K562 (cell line): ENCODE results near the gene PCDH9. TPM values are rescaled to one million over a fixed set of nuclear protein-coding genes. Genes with fewer than 3 reads are reported as not detected.
A peak's percentile ranks its signal among the peaks of the same experiment; 100 is the strongest.

Experiments used
- BACH1 ChIP-seq: fragments of 200-800 bp; sonication (Bioruptor generic); IDR thresholded peaks from 2 replicates; pipeline ENCODE4 v1.6.1; 2016; ENCODE audit warnings: missing genetic modification characterization, missing compliant biosample characterization
- BRD9 ChIP-seq: fragments of 450-650 bp; IDR thresholded peaks from 2 replicates; pipeline ENCODE4 v1.6.1; 2018; ENCODE audit warnings: low read depth; ENCODE audit not compliant: partially characterized antibody
- CHAMP1 ChIP-seq: fragments of 450-650 bp; IDR thresholded peaks from 2 replicates; pipeline ENCODE4 v1.6.1; 2016; ENCODE audit warnings: mild to moderate bottlenecking
- CHCHD3 ChIP-seq: fragments of 250-450 bp; sonication (Bioruptor Pico); IDR thresholded peaks from 2 replicates; pipeline ENCODE4 v2.1.2; 2022; ENCODE audit warnings: mild to moderate bottlenecking
- CREB5 ChIP-seq: fragments of 250-450 bp; sonication (Bioruptor Pico); IDR thresholded peaks from 2 replicates; pipeline ENCODE4 v1.5.0; 2020; ENCODE audit warnings: mild to moderate bottlenecking
- HCFC1 ChIP-seq: IDR thresholded peaks from 2 replicates; pipeline ENCODE4 v1.6.1; 2012; ENCODE audit warnings: low read depth, low read length, improper control_type of control experiment
- HDAC3 ChIP-seq: fragments of 450-650 bp; IDR thresholded peaks from 2 replicates; pipeline ENCODE4 v1.6.1; 2018; ENCODE audit warnings: borderline replicate concordance, mild to moderate bottlenecking, moderate library complexity; ENCODE audit not compliant: partially characterized antibody
- MEF2D ChIP-seq: conservative IDR thresholded peaks from 2 replicates; pipeline ENCODE4 v1.6.1; 2016; ENCODE audit warnings: low read depth, missing genetic modification characterization, missing compliant biosample characterization
- PPARD ChIP-seq: fragments of 250-450 bp; sonication (Bioruptor Pico); IDR thresholded peaks from 2 replicates; pipeline ENCODE4 v1.8.0; 2022; ENCODE audit warnings: inconsistent platforms, mild to moderate bottlenecking, moderate library complexity
- ZFX ChIP-seq: sonication (generic); formaldehyde crosslinking; IDR thresholded peaks from 2 replicates; pipeline ENCODE4 v1.8.0; 2022; ENCODE audit warnings: mild to moderate bottlenecking, missing genetic modification reagents, moderate library complexity
- ZNF318 ChIP-seq, 2 experiments: fragments of 450-650 bp; IDR thresholded peaks; 2 replicates each; pipeline ENCODE4 v1.6.1; 2016; ENCODE audit warnings: mild to moderate bottlenecking in 2 of 2, borderline replicate concordance in 1 of 2, low read depth in 1 of 2, moderate library complexity in 1 of 2
- polyA plus RNA-seq, 8 experiments: library from polyadenylated mRNA; depleted of rRNA in 4 of 8; stranded (reverse) in 5 of 8; unstranded in 3 of 8; fragments of >200 nt; fragmentation: Nextera tagmentation in 2 of 8; fragmentation: Illumina TruSeq in 1 of 8; extraction: Ambion mirVana in 2 of 8; extraction: Trizol in 1 of 8; gene quantifications; 2 replicates each; pipeline versions ENCODE4 v1.2.1 to v1.2.3, GENCODE V29; 2011 to 2014; ENCODE audit warnings: inconsistent platforms in 1 of 8, missing spikeins in 1 of 8
- total RNA-seq, 7 experiments: library from RNA; depleted of rRNA in 6 of 7; stranded (reverse); fragments of >200 nt in 6 of 7; fragmentation: Illumina TruSeq in 2 of 7; extraction: Trizol in 2 of 7; gene quantifications; 2 replicates each; pipeline versions ENCODE4 v1.2.1 to v1.2.3, GENCODE V29; 2011 to 2021; ENCODE audit warnings: low replicate concordance in 1 of 7

Gene PCDH9
- total and polyA plus RNA-seq, 9 of the 15 experiments (the other 6 are each of a cell fraction or from before 2014, with no cell fraction given) = 1.1 to 6.7 (median 4.9) TPM

- no peak for TF ChIP-seq CREB5 (CRISPR knock-in tag)
- TF ChIP-seq BACH1 (tag) = peak; percentile 67; the same call in 1 of the 2 replicates
- TF ChIP-seq CHAMP1 = peak; percentile 78; the same call in 1 of the 2 replicates
- TF ChIP-seq PPARD (CRISPR knock-in tag) = no peak
- no peak for TF ChIP-seq MEF2D
- TF ChIP-seq CHCHD3 = no peak
- no peak for TF ChIP-seq BRD9
- TF ChIP-seq ZFX (CRISPR knock-in tag) = no peak
- TF ChIP-seq HCFC1 = no peak
- no peak for TF ChIP-seq HDAC3
- no peak for TF ChIP-seq ZNF318 (IDR thresholded peaks at IDR 0.05; ENCODE audit: borderline replicate concordance in 1 of 2, low read depth in 1 of 2)
- TF ChIP-seq, all 486 proteins: peak for 21
Measured at GRCh38 chr13:66933994-66934393, 296.1 kb downstream of the PCDH9 start (continued).
